Upper lobe of left lung (tissue), 4 donors: ENCODE data around the gene CHAT.

ENCODE experiments used
- POLR2AphosphoS5 ChIP-seq, 2 donors: sonication (generic); formaldehyde crosslinking; IDR thresholded peaks; one replicate each; pipeline ENCODE4 v1.5.1; 2017; ENCODE audit warnings: antibody characterized with exemption in 2 of 2
- TF ChIP-seq, protein P1 (sequence below), 6 experiments: fragments of 450-650 bp in 4 of 6; fragments of 200-600 bp in 2 of 6; sonication (generic) in 2 of 6; IDR thresholded peaks; one replicate each; pipeline ENCODE4 v1.5.1; 2016 to 2019; ENCODE audit warnings: antibody characterized with exemption in 6 of 6

DNA sequence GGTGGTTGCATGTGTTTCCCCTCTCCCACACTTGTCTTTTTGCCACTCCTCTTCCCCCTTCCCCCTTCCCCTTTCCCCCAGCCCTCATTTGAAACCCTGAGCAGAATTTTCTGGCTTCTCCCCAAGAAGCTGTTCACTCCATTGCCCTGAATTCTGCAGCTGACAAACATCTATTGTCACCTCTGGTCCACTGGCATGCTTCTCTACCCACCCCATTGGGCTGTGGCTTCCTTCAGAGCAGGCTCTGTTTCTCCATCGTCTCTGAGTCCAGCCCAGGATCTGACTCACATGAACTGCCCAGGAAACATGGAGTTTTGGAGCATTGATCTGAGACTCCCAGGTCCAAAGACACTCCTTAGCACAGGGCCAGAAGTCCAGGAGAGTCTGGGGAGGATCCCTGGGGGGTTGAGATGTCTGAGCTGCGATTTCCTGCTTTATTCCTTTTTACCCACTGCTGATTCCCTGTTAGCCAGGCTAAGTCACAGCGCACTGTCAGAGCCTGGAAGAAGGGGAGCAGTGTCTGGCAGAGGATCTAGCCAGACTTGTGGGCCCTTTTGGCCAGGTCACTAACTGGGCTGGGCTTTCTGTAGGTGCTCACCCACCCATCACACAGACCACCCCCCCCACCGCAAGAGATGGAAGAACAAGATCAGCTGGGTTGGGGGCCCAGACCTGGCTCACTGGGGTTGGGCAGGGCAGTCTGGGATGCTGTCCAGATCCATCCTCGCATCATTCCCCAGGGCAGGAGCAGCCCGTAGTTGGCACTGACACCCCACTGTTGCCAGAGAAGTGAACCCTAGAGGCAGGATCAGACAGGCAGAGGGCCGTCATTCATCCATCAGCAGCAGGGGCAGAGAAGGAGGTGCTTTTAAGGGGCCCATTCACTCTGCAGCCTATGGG, 3.5 kb downstream of the CHAT start:
- TF ChIP-seq, protein P1, sequence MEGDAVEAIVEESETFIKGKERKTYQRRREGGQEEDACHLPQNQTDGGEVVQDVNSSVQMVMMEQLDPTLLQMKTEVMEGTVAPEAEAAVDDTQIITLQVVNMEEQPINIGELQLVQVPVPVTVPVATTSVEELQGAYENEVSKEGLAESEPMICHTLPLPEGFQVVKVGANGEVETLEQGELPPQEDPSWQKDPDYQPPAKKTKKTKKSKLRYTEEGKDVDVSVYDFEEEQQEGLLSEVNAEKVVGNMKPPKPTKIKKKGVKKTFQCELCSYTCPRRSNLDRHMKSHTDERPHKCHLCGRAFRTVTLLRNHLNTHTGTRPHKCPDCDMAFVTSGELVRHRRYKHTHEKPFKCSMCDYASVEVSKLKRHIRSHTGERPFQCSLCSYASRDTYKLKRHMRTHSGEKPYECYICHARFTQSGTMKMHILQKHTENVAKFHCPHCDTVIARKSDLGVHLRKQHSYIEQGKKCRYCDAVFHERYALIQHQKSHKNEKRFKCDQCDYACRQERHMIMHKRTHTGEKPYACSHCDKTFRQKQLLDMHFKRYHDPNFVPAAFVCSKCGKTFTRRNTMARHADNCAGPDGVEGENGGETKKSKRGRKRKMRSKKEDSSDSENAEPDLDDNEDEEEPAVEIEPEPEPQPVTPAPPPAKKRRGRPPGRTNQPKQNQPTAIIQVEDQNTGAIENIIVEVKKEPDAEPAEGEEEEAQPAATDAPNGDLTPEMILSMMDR (IDR thresholded peaks at IDR 0.05), result no peak
- no peak for TF ChIP-seq POLR2AphosphoS5 (IDR thresholded peaks at IDR 0.05)
